GM12874 (cell line): ENCODE data around the gene C1orf185.
A peak's percentile ranks its signal among the peaks of the same experiment; 100 is the strongest.

Source experiments
- TF ChIP-seq, protein P1 (sequence below): IDR thresholded peaks from 2 replicates; pipeline ENCODE4 v1.5.1; 2011; ENCODE audit warnings: low read depth, mild to moderate bottlenecking, control low read depth, low read length, moderate library complexity; ENCODE audit not compliant: insufficient read depth

The C1orf185 gene

DNA sequence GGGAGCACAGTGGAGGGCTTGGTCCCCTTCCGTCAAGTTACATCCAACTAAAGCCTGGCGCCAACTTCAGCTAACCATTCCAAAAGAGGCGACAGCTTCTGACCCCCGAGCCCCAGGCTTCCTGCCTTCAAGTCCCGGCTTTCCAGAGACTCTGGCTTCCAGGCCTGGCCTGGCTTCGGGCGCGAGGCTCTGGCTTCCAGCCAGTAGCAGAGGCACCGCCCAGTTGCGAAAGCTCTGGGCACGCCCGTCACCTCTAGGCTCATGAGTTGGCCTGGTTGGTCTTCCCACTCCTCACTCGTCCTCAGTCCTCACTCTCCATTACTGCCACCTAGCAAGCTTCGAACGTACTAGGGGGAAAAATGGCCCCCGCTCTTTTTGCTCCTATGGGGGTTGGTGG, 30.0 kb upstream of the C1orf185 start:
- TF ChIP-seq, protein P1, sequence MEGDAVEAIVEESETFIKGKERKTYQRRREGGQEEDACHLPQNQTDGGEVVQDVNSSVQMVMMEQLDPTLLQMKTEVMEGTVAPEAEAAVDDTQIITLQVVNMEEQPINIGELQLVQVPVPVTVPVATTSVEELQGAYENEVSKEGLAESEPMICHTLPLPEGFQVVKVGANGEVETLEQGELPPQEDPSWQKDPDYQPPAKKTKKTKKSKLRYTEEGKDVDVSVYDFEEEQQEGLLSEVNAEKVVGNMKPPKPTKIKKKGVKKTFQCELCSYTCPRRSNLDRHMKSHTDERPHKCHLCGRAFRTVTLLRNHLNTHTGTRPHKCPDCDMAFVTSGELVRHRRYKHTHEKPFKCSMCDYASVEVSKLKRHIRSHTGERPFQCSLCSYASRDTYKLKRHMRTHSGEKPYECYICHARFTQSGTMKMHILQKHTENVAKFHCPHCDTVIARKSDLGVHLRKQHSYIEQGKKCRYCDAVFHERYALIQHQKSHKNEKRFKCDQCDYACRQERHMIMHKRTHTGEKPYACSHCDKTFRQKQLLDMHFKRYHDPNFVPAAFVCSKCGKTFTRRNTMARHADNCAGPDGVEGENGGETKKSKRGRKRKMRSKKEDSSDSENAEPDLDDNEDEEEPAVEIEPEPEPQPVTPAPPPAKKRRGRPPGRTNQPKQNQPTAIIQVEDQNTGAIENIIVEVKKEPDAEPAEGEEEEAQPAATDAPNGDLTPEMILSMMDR: no peak

DNA sequence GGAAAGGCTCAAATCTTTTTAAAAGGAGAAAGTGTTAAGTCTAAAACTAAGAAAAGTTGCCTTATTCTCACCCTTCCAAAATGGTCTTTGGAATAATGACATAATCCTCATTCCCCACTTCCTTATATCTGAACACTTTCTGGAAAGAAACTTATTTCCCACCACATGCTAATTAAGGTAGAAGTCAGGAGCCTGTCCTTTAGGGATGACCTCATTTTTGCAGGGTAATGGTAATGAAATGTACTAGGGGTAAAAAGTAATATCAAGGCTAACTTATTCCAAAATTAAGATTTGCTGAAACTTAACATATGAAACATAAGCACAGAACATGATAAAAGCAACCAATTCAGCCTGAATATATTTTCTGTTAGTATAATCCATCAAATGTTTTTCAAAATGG, 29.4 kb upstream of the C1orf185 start:
- TF ChIP-seq, protein P1: no peak

DNA sequence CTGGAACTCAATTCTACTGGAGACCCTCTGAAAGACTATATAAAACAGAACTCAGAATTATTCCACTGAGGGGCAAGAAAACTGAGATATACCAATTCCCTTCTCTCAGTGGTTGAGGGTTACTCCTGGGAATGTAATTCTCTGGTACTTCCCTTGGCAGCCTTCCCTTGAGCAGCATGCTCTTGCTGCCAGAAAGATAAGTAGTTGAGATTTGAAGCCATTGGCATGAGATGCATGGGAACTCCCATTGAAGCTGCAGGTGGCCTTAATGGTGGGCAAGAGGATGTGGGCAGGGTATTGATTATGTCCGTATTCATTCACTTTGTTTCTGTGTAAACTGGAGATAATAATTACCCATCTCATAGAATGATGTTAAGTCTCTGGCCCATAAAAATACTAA, 28.6 kb upstream of the C1orf185 start:
- TF ChIP-seq, protein P1: no peak

DNA sequence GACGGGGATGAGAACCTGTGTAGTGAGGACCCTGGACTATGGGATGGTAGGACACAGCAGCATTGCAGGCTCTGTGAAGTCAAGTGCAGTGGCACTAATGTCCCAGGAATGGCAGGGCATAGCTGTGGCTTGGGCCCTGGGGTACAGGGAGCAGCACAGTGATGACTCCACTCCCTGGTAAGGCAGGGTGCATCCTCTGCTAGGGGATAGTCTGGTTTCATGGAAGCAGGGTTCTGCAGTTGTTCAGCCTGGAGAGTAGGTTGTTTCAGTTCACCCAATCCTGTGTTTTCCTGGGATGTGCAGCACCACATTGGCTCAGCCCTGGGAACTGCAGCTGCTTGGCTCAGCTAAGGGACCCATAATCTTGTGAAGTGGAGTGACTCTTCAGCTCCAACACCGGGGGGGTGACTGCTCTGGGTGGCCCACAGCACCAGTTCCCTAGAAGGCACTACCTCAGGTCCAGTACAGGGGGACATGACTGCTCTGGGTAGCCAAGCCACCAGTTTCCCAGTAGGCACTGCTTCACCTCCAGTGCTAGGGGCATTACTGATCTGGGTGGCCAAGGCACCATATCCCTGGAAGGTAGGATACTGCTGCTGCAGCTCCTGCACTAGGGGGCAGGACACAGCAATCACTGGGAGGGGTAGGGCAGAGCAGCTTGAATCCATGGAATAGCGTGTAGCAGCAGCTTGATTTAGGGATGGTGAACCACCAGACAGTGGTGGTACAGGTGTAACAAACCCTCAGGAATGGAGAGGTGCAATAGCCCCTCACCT, 15.3 kb upstream of the C1orf185 start:
- TF ChIP-seq, protein P1: no peak

DNA sequence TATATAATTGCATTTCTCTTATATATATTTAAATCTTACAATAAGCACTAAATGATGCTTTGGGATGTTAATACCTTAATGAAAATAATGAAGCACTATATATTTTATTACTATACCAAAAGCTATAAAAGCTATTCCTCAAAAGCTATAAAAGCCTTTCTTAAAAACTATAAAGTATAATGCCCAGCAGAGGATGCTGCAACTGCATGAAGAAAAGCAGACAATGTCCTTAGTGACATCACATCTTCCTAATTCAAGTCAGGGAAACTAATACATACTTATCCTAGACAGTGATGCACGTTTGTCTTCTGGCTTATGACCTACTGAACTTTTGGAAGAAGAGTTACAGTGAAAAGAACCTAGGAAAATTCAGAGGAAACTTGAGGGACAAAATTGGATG, 13.6 kb upstream of the C1orf185 start:
- TF ChIP-seq, protein P1: peak; percentile 23; the same call in 1 of the 2 replicates

DNA sequence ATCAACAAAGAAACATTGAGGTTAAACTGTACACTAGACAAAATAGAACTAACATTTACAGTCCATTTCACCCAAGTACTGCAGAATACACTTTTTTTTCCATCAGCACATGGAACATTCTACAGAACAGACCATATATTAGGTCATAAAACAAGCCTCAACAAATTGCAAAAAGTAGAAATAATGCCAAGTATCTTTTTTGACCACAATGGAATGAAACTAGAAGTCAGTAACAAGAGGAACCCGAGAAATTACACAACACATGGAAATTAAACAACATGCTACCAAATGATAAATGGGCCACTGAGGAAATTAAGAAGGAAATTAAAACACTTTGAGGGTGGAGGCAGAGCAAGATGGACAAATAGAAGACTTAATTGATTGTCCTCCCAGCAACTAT, 8.4 kb upstream of the C1orf185 start:
- TF ChIP-seq, protein P1: no peak

DNA sequence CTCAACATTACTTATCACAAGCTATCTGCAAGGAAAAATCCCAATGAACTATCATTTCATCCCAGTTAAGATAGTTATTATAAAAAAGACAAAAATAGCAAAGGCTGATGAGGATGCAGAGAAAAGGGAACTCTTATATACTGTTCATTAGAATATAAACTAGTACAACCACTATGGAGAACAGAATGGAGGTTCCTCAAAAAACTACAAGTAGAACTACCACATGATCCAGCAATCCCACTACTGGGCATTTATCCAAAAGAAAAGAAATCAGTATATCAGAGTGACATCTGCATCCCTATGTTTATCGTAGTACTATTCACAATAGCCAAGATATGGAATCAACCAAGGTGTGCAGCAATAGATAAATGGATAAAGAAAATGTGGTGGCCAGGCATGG, 4.9 kb upstream of the C1orf185 start:
- TF ChIP-seq, protein P1: no peak
